Vagina (tissue), 2 donors: Measurements from ENCODE around the gene PPARA. TPM values are rescaled to one million over a fixed set of nuclear protein-coding genes. Genes with fewer than 3 reads are reported as not detected.

ENCODE experiments used
- DNase-seq, 2 donors: peaks; one replicate each; pipeline ENCODE4 v3.0.0-alpha.2; 2017; ENCODE audit errors: extremely low spot score in 2 of 2
- H3K27ac ChIP-seq: fragments of 200-600 bp; sonication (generic); one replicate; pipeline ENCODE4 v1.5.1; 2019
- H3K27me3 ChIP-seq: fragments of 200-600 bp; sonication (generic); one replicate; pipeline ENCODE4 v1.5.1; 2019
- H3K36me3 ChIP-seq, 2 donors: fragments of 200-600 bp; sonication (generic); one replicate each; pipeline ENCODE4 v1.5.1; 2017 to 2019
- H3K4me1 ChIP-seq: fragments of 200-600 bp; sonication (generic); one replicate; pipeline ENCODE4 v1.5.1; 2019
- H3K4me3 ChIP-seq, 2 donors: fragments of 200-600 bp; sonication (generic); 1 replicate in 1 of 2; 2 replicates in 1 of 2; pipeline ENCODE4 v1.5.1; 2016 to 2019
- H3K9me3 ChIP-seq: fragments of 200-600 bp; sonication (generic); one replicate; pipeline ENCODE4 v1.5.1; 2019
- CTCF ChIP-seq, 3 experiments: fragments of 450-650 bp in 2 of 3; fragments of 200-600 bp in 1 of 3; sonication (generic) in 1 of 3; IDR thresholded peaks; one replicate each; pipeline ENCODE4 v1.5.1; 2017 to 2019; ENCODE audit warnings: antibody characterized with exemption in 3 of 3, mild to moderate bottlenecking in 2 of 3, moderate library complexity in 2 of 3
- POLR2A ChIP-seq, 2 donors: fragments of 450-650 bp; IDR thresholded peaks; one replicate each; pipeline ENCODE4 v1.6.1; 2017; ENCODE audit warnings: antibody characterized with exemption in 2 of 2, mild to moderate bottlenecking in 2 of 2, moderate library complexity in 2 of 2
- POLR2AphosphoS5 ChIP-seq, 2 donors: sonication (generic); formaldehyde crosslinking; IDR thresholded peaks; one replicate each; pipeline ENCODE4 v1.9.0; 2017; ENCODE audit warnings: antibody characterized with exemption in 2 of 2, mild to moderate bottlenecking in 2 of 2, low read depth in 1 of 2; ENCODE audit not compliant: insufficient read depth in 1 of 2
- intact Hi-C: fragments of 100-400 bp; cut with DNase I; formaldehyde crosslinking; loops from one replicate; pipeline ENCODE4 v1.15.1; 2023
- total RNA-seq: library from RNA; depleted of rRNA; stranded (reverse); fragments of >200 nt; gene quantifications from one replicate; pipeline ENCODE4 v1.2.3, GENCODE V29; 2016

The PPARA gene
- total RNA-seq, 1 donor from 2014 or later = 13.5 TPM

GRCh38 chr22:46124383-46125144 lies 25.8 kb upstream of the PPARA start:
- no peak overlapping the region for H3K4me3 ChIP-seq
- TF ChIP-seq POLR2A (IDR thresholded peaks at IDR 0.05) = no peak
- no peak for TF ChIP-seq CTCF (IDR thresholded peaks at IDR 0.05)
- TF ChIP-seq POLR2AphosphoS5 (IDR thresholded peaks at IDR 0.05; ENCODE audit: insufficient read depth in 1 of 2, low read depth in 1 of 2) = no peak
- H3K27ac ChIP-seq = no peak overlapping the region
- intact Hi-C loops = loop anchor here (5.0 to 10.0 kb wide), 4 partner anchors 140 to 420 kb away; partner anchors contain the start of genes GTSE1, PKDREJ and TTC38
- H3K36me3 ChIP-seq = no peaks in the 10 kb centered on the region
- H3K27me3 ChIP-seq = no peaks in the 10 kb centered on the region
- H3K9me3 ChIP-seq = no peaks in the 10 kb centered on the region
- no peak for DNase-seq
- H3K4me1 ChIP-seq = peaks cover 19% of the 10 kb centered on the region

- Histone ChIP-seq H3K27ac (no peak overlapping the region), H3K9me3 (no peaks in the 10 kb centered on the region), H3K4me3 (no peak overlapping the region), H3K27me3 (no peaks in the 10 kb centered on the region), H3K36me3 (no peaks in the 10 kb centered on the region), H3K4me1 (peaks cover 12% of the 10 kb centered on the region)
- DNase-seq = no peak
- intact Hi-C loops = loop anchor here (10.0 kb wide), 2 partner anchors 139 to 419 kb away; partner anchors contain the start of genes PKDREJ and TTC38
- TF ChIP-seq POLR2AphosphoS5 (IDR thresholded peaks at IDR 0.05; ENCODE audit: insufficient read depth in 1 of 2, low read depth in 1 of 2) (no peak), POLR2A (IDR thresholded peaks at IDR 0.05) (no peak), CTCF (IDR thresholded peaks at IDR 0.05) (no peak)
Measured at GRCh38 chr22:46125311-46125710, 25.0 kb upstream of the PPARA start.

- DNase-seq = no peak
- Histone ChIP-seq H3K36me3 (no peaks in the 10 kb centered on the region), H3K27ac (no peak overlapping the region), H3K27me3 (no peaks in the 10 kb centered on the region), H3K9me3 (no peaks in the 10 kb centered on the region), H3K4me1 (peaks cover 8% of the 10 kb centered on the region), H3K4me3 (no peak overlapping the region)
- intact Hi-C loops = loop anchor here (10.0 kb wide), 2 partner anchors 139 to 419 kb away; partner anchors contain the start of genes PKDREJ and TTC38
- TF ChIP-seq CTCF (IDR thresholded peaks at IDR 0.05) (no peak), POLR2A (IDR thresholded peaks at IDR 0.05) (no peak), POLR2AphosphoS5 (IDR thresholded peaks at IDR 0.05; ENCODE audit: insufficient read depth in 1 of 2, low read depth in 1 of 2) (no peak)
Measured at GRCh38 chr22:46125816-46126765, 24.2 kb upstream of the PPARA start.

- no peak for TF ChIP-seq CTCF (IDR thresholded peaks at IDR 0.05)
- no peak for TF ChIP-seq POLR2A (IDR thresholded peaks at IDR 0.05)
- TF ChIP-seq POLR2AphosphoS5 (IDR thresholded peaks at IDR 0.05; ENCODE audit: insufficient read depth in 1 of 2, low read depth in 1 of 2) = no peak
- Histone ChIP-seq H3K9me3 (no peaks in the 10 kb centered on the region), H3K36me3 (no peaks in the 10 kb centered on the region), H3K27me3 (no peaks in the 10 kb centered on the region), H3K4me1 (peaks cover 8% of the 10 kb centered on the region), H3K27ac (no peak overlapping the region), H3K4me3 (no peak overlapping the region)
- intact Hi-C loops = loop anchor here (10.0 kb wide), 2 partner anchors 138 to 418 kb away; partner anchors contain the start of genes PKDREJ and TTC38
- no peak for DNase-seq
Measured at GRCh38 chr22:46126853-46127385, 23.4 kb upstream of the PPARA start.
